GM23248 (cell line): ENCODE data around the gene CMSS1. TPM values are rescaled to one million over a fixed set of nuclear protein-coding genes. Genes with fewer than 3 reads are reported as not detected.

Source experiments
- DNase-seq: peaks from one replicate; pipeline ENCODE4 v3.0.0-alpha.2; 2015
- H2AFZ ChIP-seq: fragments of 200-600 bp; sonication (generic); 2 replicates; pipeline ENCODE4 v1.6.1; 2016; ENCODE audit warnings: antibody characterized with exemption
- H3F3A ChIP-seq: fragments of 200-600 bp; sonication (generic); 2 replicates; pipeline ENCODE4 v1.6.1; 2016; ENCODE audit warnings: mild to moderate bottlenecking, antibody characterized with exemption, mixed run types; ENCODE audit not compliant: insufficient read depth
- H3K27ac ChIP-seq: fragments of 200-600 bp; sonication (generic); 2 replicates; pipeline ENCODE4 v1.5.1; 2016; ENCODE audit warnings: mild to moderate bottlenecking
- H3K27me3 ChIP-seq: fragments of 200-600 bp; sonication (generic); replicated peaks from 2 replicates; pipeline ENCODE4 v1.6.1; 2016; ENCODE audit warnings: mild to moderate bottlenecking; ENCODE audit not compliant: insufficient read depth
- H3K36me3 ChIP-seq: fragments of 200-600 bp; sonication (generic); 2 replicates; pipeline ENCODE4 v1.6.1; 2016; ENCODE audit warnings: low read depth, mild to moderate bottlenecking
- H3K4me1 ChIP-seq: fragments of 200-600 bp; sonication (generic); 2 replicates; pipeline ENCODE4 v1.6.1; 2016; ENCODE audit warnings: mild to moderate bottlenecking; ENCODE audit not compliant: insufficient read depth
- H3K4me2 ChIP-seq: fragments of 200-600 bp; sonication (generic); one replicate; pipeline ENCODE4 v1.6.1; 2016; ENCODE audit warnings: mild to moderate bottlenecking; ENCODE audit not compliant: unreplicated experiment
- H3K4me3 ChIP-seq: fragments of 200-600 bp; sonication (generic); 2 replicates; pipeline ENCODE4 v1.5.1; 2016; ENCODE audit warnings: mild to moderate bottlenecking
- H3K79me2 ChIP-seq: fragments of 200-600 bp; sonication (generic); 2 replicates; pipeline ENCODE4 v1.6.1; 2016; ENCODE audit warnings: mild to moderate bottlenecking; ENCODE audit not compliant: insufficient read depth
- H3K9ac ChIP-seq: fragments of 200-600 bp; sonication (generic); 2 replicates; pipeline ENCODE4 v1.6.1; 2016; ENCODE audit warnings: mild to moderate bottlenecking
- H3K9me2 ChIP-seq: fragments of 200-600 bp; sonication (generic); 2 replicates; pipeline ENCODE4 v1.6.1; 2016; ENCODE audit warnings: mixed run types, mild to moderate bottlenecking, moderate library complexity; ENCODE audit not compliant: insufficient read depth
- H3K9me3 ChIP-seq: fragments of 200-600 bp; sonication (generic); one replicate; pipeline ENCODE4 v1.6.1; 2017; ENCODE audit warnings: low read depth
- H4K20me1 ChIP-seq: fragments of 200-600 bp; sonication (generic); 2 replicates; pipeline ENCODE4 v1.6.0; 2016; ENCODE audit not compliant: insufficient read depth
- EZH2 ChIP-seq: fragments of 200-600 bp; sonication (generic); IDR thresholded peaks from 2 replicates; pipeline ENCODE4 v1.6.1; 2018; ENCODE audit warnings: antibody characterized with exemption, mild to moderate bottlenecking; ENCODE audit not compliant: insufficient read depth, poor library complexity, severe bottlenecking
- EZH2phosphoT487 ChIP-seq: fragments of 200-600 bp; sonication (generic); IDR thresholded peaks from 2 replicates; pipeline ENCODE4 v1.6.1; 2018; ENCODE audit warnings: antibody characterized with exemption, moderate library complexity, mild to moderate bottlenecking, low read depth; ENCODE audit not compliant: insufficient read depth
- WGBS, 2 experiments: methylation state at CpG; one replicate each; pipeline ENCODE4 v1.1.6; 2015 to 2017; ENCODE audit warnings: low lambda C conversion rate in 2 of 2, low coverage in 1 of 2; ENCODE audit errors: missing lambda C conversion rate in 2 of 2; 5-methylcytosine and 5-hydroxymethylcytosine counted together
- in situ Hi-C: fragments of 300-500 bp; cut with MboI; formaldehyde crosslinking; loops from 2 replicates; pipeline ENCODE4 v1.15.0; 2020
- polyA plus RNA-seq: library from polyadenylated mRNA; unstranded; fragments of >200 nt; fragmentation: Nextera tagmentation; extraction: Ambion mirVana; gene quantifications from 2 replicates; pipeline ENCODE4 v1.2.1, GENCODE V29; 2016
- total RNA-seq: library from RNA; depleted of rRNA; stranded (reverse); fragments of >200 nt; shearing (Covaris generic); gene quantifications from 2 replicates; pipeline ENCODE4 v1.2.3, GENCODE V29; 2014

Gene CMSS1
- total and polyA plus RNA-seq, 2 experiments from 2014 or later, result 17.2 to 26.6 TPM

DNA sequence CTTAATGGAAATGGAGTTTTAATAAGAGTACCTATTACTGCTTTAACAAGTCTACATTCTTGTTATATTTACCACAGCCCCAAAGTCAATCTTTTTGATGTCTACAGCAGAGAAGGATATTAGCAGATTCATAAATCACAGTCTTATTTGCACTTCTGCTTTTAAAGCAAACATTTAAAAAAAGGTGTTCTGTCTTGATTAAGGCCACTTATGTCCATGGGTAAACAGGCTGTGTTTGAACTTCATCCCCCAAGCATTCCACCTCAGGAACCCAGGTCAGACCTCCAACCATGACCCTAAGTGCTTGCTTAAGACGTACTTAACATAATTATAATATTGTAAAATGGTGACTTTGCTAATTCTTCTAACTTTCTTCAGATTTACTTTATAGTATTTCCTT lies 113.4 kb downstream of the CMSS1 start:
- no peak for DNase-seq
- Histone ChIP-seq H3K79me2 (no peaks in the 10 kb centered on the region), H3K4me3 (no peak overlapping the region), H3K9me2 (no peaks in the 10 kb centered on the region), H2AFZ (no peak overlapping the region), H3K36me3 (no peaks in the 10 kb centered on the region), H3K27ac (no peak overlapping the region), H3K27me3 (no peaks in the 10 kb centered on the region), H3K4me1 (peaks cover 15% of the 10 kb centered on the region), H3K9me3 (no peaks in the 10 kb centered on the region), H4K20me1 (no peaks in the 10 kb centered on the region), H3F3A (peaks cover 17% of the 10 kb centered on the region), H3K9ac (no peak overlapping the region), H3K4me2 (no peak overlapping the region)
- in situ Hi-C loops, result no loop called here
- TF ChIP-seq EZH2 (no peak), EZH2phosphoT487 (no peak)
- 100% methylated on average over 1 of the region's 1 CpG for WGBS, 2 experiments

GRCh38 chr3:99933971-99934750 lies 116.5 kb downstream of the CMSS1 start:
- Histone ChIP-seq H3K27ac (no peak overlapping the region), H3F3A (peaks cover 8% of the 10 kb centered on the region), H4K20me1 (no peaks in the 10 kb centered on the region), H3K79me2 (no peaks in the 10 kb centered on the region), H3K9me3 (no peaks in the 10 kb centered on the region), H3K4me3 (no peak overlapping the region), H3K4me2 (no peak overlapping the region), H3K4me1 (peaks cover 26% of the 10 kb centered on the region), H3K36me3 (no peaks in the 10 kb centered on the region), H3K9ac (no peak overlapping the region), H2AFZ (no peak overlapping the region), H3K9me2 (no peaks in the 10 kb centered on the region), H3K27me3 (no peaks in the 10 kb centered on the region)
- WGBS, 2 experiments, result 95 to 97% methylated on average over 5 of the region's 5 CpGs
- no peak for DNase-seq
- in situ Hi-C loops, result no loop called here
- TF ChIP-seq EZH2phosphoT487 (no peak), EZH2 (no peak)

DNA sequence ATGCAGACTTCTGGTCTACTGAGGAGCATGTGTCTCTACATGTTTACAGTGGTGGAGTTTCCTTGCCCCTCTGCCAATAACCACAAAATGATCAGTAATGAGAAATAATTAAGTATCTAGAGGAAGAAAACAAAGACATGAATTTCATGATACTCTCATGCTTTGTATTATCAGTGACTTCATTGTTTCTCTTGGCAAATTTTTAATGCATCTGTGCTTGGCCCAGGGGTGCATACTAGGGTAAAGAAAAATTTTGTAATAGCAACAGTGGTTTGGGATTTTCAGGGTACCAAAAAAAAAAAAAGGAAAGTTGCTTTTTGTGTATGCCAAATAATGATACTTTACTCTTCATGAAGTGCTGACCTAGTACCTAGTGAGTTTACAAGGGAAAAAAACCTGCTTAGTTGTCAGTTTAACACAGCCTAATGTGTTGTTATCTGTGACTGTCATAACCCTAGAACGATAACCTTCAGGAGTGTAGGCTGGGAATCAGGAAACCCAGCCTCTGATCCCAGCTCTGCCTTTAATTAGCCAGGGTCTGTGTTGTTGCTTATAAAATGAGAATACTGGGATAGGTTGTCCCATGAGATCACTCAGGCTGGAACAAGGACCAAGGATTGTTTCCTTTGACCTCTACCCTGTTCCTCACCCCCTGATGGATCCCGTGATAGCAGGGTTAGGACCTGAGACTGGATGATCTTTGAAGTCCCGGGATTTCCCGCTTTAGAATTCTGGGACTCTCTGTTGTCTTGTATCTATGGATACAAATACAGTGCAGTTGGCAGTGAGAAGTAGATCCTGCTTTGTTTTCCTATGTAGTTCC lies 117.5 kb downstream of the CMSS1 start:
- Histone ChIP-seq H4K20me1 (no peaks in the 10 kb centered on the region), H3K9me3 (no peaks in the 10 kb centered on the region), H2AFZ (no peak overlapping the region), H3F3A (peaks cover 4% of the 10 kb centered on the region), H3K27ac (no peak overlapping the region), H3K27me3 (no peaks in the 10 kb centered on the region), H3K79me2 (no peaks in the 10 kb centered on the region), H3K36me3 (no peaks in the 10 kb centered on the region), H3K4me1 (peaks cover 18% of the 10 kb centered on the region), H3K9ac (no peak overlapping the region), H3K4me3 (no peak overlapping the region), H3K4me2 (no peak overlapping the region), H3K9me2 (no peaks in the 10 kb centered on the region)
- WGBS, 2 experiments, result 57 to 61% methylated on average over 4 of the region's 4 CpGs
- no peak for DNase-seq
- no peak for TF ChIP-seq EZH2phosphoT487
- TF ChIP-seq EZH2, result no peak
- in situ Hi-C loops, result no loop called here

DNA sequence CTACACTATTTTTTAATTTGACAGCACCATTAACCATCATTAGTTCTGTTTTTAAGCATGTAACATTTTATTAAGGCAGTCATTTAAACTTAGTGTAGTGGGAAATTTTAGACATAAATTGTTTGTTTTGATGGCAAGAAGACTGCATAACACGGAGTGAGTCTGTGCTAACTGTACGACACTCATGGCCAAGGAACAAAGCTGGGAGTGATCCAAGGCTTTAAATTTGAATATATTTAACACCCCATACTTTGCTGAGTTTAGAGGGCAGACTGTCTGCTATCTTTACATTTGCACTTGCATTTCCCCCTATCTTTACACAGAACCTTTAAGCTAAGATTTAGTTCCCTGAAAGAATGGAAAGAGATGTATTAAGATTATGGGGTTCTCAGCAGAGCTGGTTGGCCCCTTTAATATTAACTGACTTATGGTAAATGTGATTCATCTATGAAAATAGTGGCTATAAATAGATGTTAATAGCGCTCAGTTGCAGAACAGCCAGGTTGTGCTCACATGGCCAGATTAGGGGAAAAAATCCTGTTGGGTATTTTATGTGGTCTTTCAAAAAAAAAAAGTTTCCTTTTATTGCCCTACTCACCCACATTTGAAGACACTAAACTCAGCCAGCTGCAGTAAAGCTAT lies 120.7 kb downstream of the CMSS1 start:
- no peaks in the 10 kb centered on the region for H3K9me2 ChIP-seq
- no peak overlapping the region for H3K4me2 ChIP-seq
- H3K9me3 ChIP-seq, result no peaks in the 10 kb centered on the region
- H3F3A ChIP-seq, result no peaks in the 10 kb centered on the region
- H3K27me3 ChIP-seq, result no peaks in the 10 kb centered on the region
- no peak overlapping the region for H3K27ac ChIP-seq
- DNase-seq, result peak; percentile 46
- H3K36me3 ChIP-seq, result no peaks in the 10 kb centered on the region
- WGBS, 2 experiments, result 70 to 73% methylated on average over 3 of the region's 3 CpGs
- in situ Hi-C loops, result no loop called here
- H3K79me2 ChIP-seq, result no peaks in the 10 kb centered on the region
- no peaks in the 10 kb centered on the region for H4K20me1 ChIP-seq
- no peak for TF ChIP-seq EZH2phosphoT487
- H3K9ac ChIP-seq, result no peak overlapping the region
- H2AFZ ChIP-seq, result no peak overlapping the region
- no peak overlapping the region for H3K4me3 ChIP-seq
- H3K4me1 ChIP-seq, result peaks cover 15% of the 10 kb centered on the region
